H9 (cell line): ENCODE data around the gene TSPAN9. TPM values are rescaled to one million over a fixed set of nuclear protein-coding genes. Genes with fewer than 3 reads are reported as not detected.

ENCODE experiments used
- DNase-seq: peaks from one replicate; pipeline ENCODE4 v3.0.0-alpha.2; 2017
- H2AFZ ChIP-seq: one replicate; pipeline ENCODE4 v1.6.1; 2013; ENCODE audit warnings: mild to moderate bottlenecking, low read length, control low read depth, moderate library complexity
- H2AK5ac ChIP-seq: 2 replicates; pipeline ENCODE4 v1.6.1; 2013; ENCODE audit warnings: low read length, control low read depth, mixed read lengths; ENCODE audit not compliant: insufficient read length
- H2BK120ac ChIP-seq: one replicate; pipeline ENCODE4 v1.6.1; 2013; ENCODE audit warnings: low read depth, mild to moderate bottlenecking, low read length, control low read depth, inconsistent platforms; ENCODE audit not compliant: poor library complexity, severe bottlenecking
- H2BK12ac ChIP-seq: 2 replicates; pipeline ENCODE4 v1.6.1; 2013; ENCODE audit warnings: low read length, control low read depth, mixed read lengths, low read depth; ENCODE audit not compliant: insufficient read length
- H2BK15ac ChIP-seq: 2 replicates; pipeline ENCODE4 v1.6.1; 2013; ENCODE audit warnings: low read depth, low read length, control low read depth
- H2BK20ac ChIP-seq: one replicate; pipeline ENCODE4 v1.6.1; 2013; ENCODE audit warnings: low read depth, mild to moderate bottlenecking, low read length, control low read depth, inconsistent platforms; ENCODE audit not compliant: poor library complexity, severe bottlenecking
- H2BK5ac ChIP-seq: 2 replicates; pipeline ENCODE4 v1.6.1; 2013; ENCODE audit warnings: low read length, control low read depth, mixed read lengths; ENCODE audit not compliant: insufficient read length
- H3K14ac ChIP-seq: 2 replicates; pipeline ENCODE4 v1.6.1; 2013; ENCODE audit warnings: low read length, control low read depth; ENCODE audit not compliant: insufficient read depth
- H3K18ac ChIP-seq: 2 replicates; pipeline ENCODE4 v1.6.1; 2013; ENCODE audit warnings: low read depth, mild to moderate bottlenecking, mixed read lengths, low read length, control low read depth; ENCODE audit not compliant: insufficient read length
- H3K23ac ChIP-seq: 2 replicates; pipeline ENCODE4 v1.6.1; 2013; ENCODE audit warnings: low read length, control low read depth, mixed read lengths, low read depth; ENCODE audit not compliant: insufficient read length
- H3K23me2 ChIP-seq: 2 replicates; pipeline ENCODE4 v1.6.1; 2013; ENCODE audit warnings: low read depth, mild to moderate bottlenecking, mixed read lengths, low read length, control low read depth; ENCODE audit not compliant: insufficient read length, poor library complexity, severe bottlenecking
- H3K27ac ChIP-seq: 2 replicates; pipeline ENCODE4 v1.5.1; 2013; ENCODE audit warnings: low read length, control low read depth, mixed read lengths, low read depth; ENCODE audit not compliant: insufficient read length
- H3K27me3 ChIP-seq: 2 replicates; pipeline ENCODE4 v1.6.1; 2013; ENCODE audit warnings: low read length, control low read depth, inconsistent platforms; ENCODE audit not compliant: insufficient read depth
- H3K4ac ChIP-seq: 2 replicates; pipeline ENCODE4 v1.6.1; 2013; ENCODE audit warnings: low read depth, mild to moderate bottlenecking, control low read depth, inconsistent platforms, low read length, moderate library complexity
- H3K4me1 ChIP-seq: 2 replicates; pipeline ENCODE4 v1.6.1; 2013; ENCODE audit warnings: low read length, control low read depth, inconsistent platforms; ENCODE audit not compliant: insufficient read depth
- H3K4me2 ChIP-seq: 2 replicates; pipeline ENCODE4 v1.6.1; 2013; ENCODE audit warnings: low read length, control low read depth, mixed read lengths; ENCODE audit not compliant: insufficient read length, insufficient read depth
- H3K56ac ChIP-seq: 2 replicates; pipeline ENCODE4 v1.6.1; 2013; ENCODE audit warnings: low read depth, mild to moderate bottlenecking, mixed read lengths, low read length, control low read depth; ENCODE audit not compliant: insufficient read length
- H3K79me1 ChIP-seq: 2 replicates; pipeline ENCODE4 v1.6.1; 2013; ENCODE audit warnings: low read depth, mild to moderate bottlenecking, moderate library complexity, low read length, control low read depth, inconsistent platforms; ENCODE audit not compliant: insufficient read depth, poor library complexity, severe bottlenecking
- H3K79me2 ChIP-seq: 2 replicates; pipeline ENCODE4 v1.6.1; 2013; ENCODE audit warnings: low read length, control low read depth, inconsistent platforms; ENCODE audit not compliant: insufficient read depth
- H3K9ac ChIP-seq: 2 replicates; pipeline ENCODE4 v1.6.1; 2013; ENCODE audit warnings: low read length, control low read depth, mixed read lengths; ENCODE audit not compliant: insufficient read length; ENCODE audit errors: extremely low read depth
- H3K9me3 ChIP-seq: one replicate; pipeline ENCODE4 v1.6.1; 2013; ENCODE audit warnings: low read depth, low read length, inconsistent platforms; ENCODE audit not compliant: control insufficient read depth
- H3T11ph ChIP-seq: one replicate; pipeline ENCODE4 v1.6.1; 2013; ENCODE audit warnings: mild to moderate bottlenecking, low read length, control low read depth, inconsistent platforms
- H4K20me1 ChIP-seq: one replicate; pipeline ENCODE4 v1.6.1; 2013; ENCODE audit not compliant: control insufficient read depth, insufficient read length, insufficient read depth
- H4K5ac ChIP-seq: 2 replicates; pipeline ENCODE4 v1.6.1; 2013; ENCODE audit warnings: low read depth, mild to moderate bottlenecking, mixed read lengths, low read length, control low read depth; ENCODE audit not compliant: insufficient read length
- H4K8ac ChIP-seq: replicated peaks from 2 replicates; pipeline ENCODE4 v1.6.1; 2013; ENCODE audit warnings: low read length, control low read depth, mixed read lengths, low read depth; ENCODE audit not compliant: insufficient read length
- H4K91ac ChIP-seq: 2 replicates; pipeline ENCODE4 v1.6.1; 2013; ENCODE audit warnings: low read depth, mild to moderate bottlenecking, moderate library complexity, mixed read lengths, low read length, control low read depth; ENCODE audit not compliant: insufficient read length
- H3K27ac Mint-ChIP-seq, 3 experiments: 2 replicates in 2 of 3; 3 replicates in 1 of 3; pipeline ENCODE4 v1.8.0; 2020 to 2021; ENCODE audit warnings: mixed read lengths in 3 of 3, mild to moderate bottlenecking in 1 of 3, moderate library complexity in 1 of 3
- H3K27me3 Mint-ChIP-seq: 2 replicates; pipeline ENCODE4 v1.8.0; 2021; ENCODE audit warnings: low read depth, mild to moderate bottlenecking, moderate library complexity, mixed read lengths
- H3K36me3 Mint-ChIP-seq, 3 experiments: 2 replicates in 2 of 3; 3 replicates in 1 of 3; pipeline ENCODE4 v1.8.0; 2020 to 2021; ENCODE audit warnings: low read depth in 3 of 3, mixed read lengths in 3 of 3; ENCODE audit not compliant: insufficient read depth in 1 of 3
- H3K4me1 Mint-ChIP-seq, 2 experiments: 2 replicates each; pipeline ENCODE4 v1.8.0; 2020; ENCODE audit warnings: mixed read lengths in 2 of 2
- H3K4me3 Mint-ChIP-seq, 2 experiments: 2 replicates in 1 of 2; 3 replicates in 1 of 2; pipeline ENCODE4 v1.8.0; 2020 to 2021; ENCODE audit warnings: mild to moderate bottlenecking in 2 of 2, mixed read lengths in 2 of 2, moderate library complexity in 1 of 2
- H3K9me3 Mint-ChIP-seq, 2 experiments: 2 replicates in 1 of 2; 3 replicates in 1 of 2; pipeline ENCODE4 v1.8.0; 2020; ENCODE audit warnings: mild to moderate bottlenecking in 2 of 2, mixed read lengths in 2 of 2, moderate library complexity in 1 of 2
- WGBS: extraction: QIAGEN DNeasy Blood & Tissue Kit; methylation state at CpG from one replicate; pipeline ENCODE4 v1.1.7; 2013; ENCODE audit warnings: missing lambda C conversion rate, low lambda C conversion rate, mixed read lengths; ENCODE audit not compliant: insufficient read length; ENCODE audit errors: extremely low coverage; 5-methylcytosine and 5-hydroxymethylcytosine counted together
- total RNA-seq: library from RNA; stranded (reverse); gene quantifications from 2 replicates; pipeline ENCODE4 v1.2.1, GENCODE V29; 2021
- TF ChIP-seq, protein P1 (sequence below): fragments of 200-600 bp; sonication (generic); conservative IDR thresholded peaks from 3 replicates; pipeline ENCODE4 v1.8.0; 2021; ENCODE audit warnings: antibody characterized with exemption, mild to moderate bottlenecking

Gene TSPAN9
- total RNA-seq, 1 experiment from 2014 or later: 19.0 TPM

DNA sequence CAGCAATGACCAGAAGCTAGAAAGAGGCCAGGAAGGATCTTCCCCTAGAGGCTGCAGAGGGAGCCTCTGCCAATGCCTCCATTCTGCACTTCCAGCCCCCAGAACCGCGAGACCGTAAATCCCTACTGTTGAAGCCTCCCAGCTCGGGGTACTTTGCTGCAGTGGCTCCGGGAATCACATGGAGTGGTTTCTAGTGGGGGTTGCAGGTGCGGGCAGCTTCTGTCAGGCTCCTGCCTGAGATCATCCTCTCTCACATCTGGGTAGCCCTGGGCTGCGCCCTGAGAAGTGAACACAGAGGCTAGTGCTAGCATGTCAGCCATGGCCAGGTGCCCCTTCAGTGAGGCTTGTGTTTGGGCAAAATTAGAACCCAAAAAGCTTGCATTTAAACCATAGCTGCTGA lies 67.3 kb downstream of the TSPAN9 start:
- no peak overlapping the region for H2AFZ ChIP-seq
- no peak overlapping the region for H2AK5ac ChIP-seq
- Mint-ChIP-seq H3K4me1 (peaks cover 18 to 27% of the 10 kb centered on the region in 2 experiments), H3K27me3 (no peaks in the 10 kb centered on the region; the same call in 1 of the 2 replicates), H3K27ac (no peak overlapping the region), H3K4me3 (no peak overlapping the region), H3K9me3 (peaks cover 3 to 5% of the 10 kb centered on the region in 2 experiments), H3K36me3 (peaks cover 0 to 4% (median 2%) of the 10 kb centered on the region in 3 experiments; a peak in 3 of 7 replicates)
- no peaks in the 10 kb centered on the region for H3K79me1 ChIP-seq
- H3T11ph ChIP-seq: no peak overlapping the region
- no CpG with 5 or more reads among the region's 7 CpGs for WGBS
- no peak overlapping the region for H3K14ac ChIP-seq
- no peak overlapping the region for H4K5ac ChIP-seq
- no peak overlapping the region for H3K27ac ChIP-seq
- H3K4ac ChIP-seq: no peak overlapping the region
- no peak overlapping the region for H4K8ac ChIP-seq
- DNase-seq: no peak
- no peak overlapping the region for H3K18ac ChIP-seq
- H3K9me3 ChIP-seq: no peaks in the 10 kb centered on the region
- H2BK12ac ChIP-seq: no peak overlapping the region
- TF ChIP-seq, protein P1, sequence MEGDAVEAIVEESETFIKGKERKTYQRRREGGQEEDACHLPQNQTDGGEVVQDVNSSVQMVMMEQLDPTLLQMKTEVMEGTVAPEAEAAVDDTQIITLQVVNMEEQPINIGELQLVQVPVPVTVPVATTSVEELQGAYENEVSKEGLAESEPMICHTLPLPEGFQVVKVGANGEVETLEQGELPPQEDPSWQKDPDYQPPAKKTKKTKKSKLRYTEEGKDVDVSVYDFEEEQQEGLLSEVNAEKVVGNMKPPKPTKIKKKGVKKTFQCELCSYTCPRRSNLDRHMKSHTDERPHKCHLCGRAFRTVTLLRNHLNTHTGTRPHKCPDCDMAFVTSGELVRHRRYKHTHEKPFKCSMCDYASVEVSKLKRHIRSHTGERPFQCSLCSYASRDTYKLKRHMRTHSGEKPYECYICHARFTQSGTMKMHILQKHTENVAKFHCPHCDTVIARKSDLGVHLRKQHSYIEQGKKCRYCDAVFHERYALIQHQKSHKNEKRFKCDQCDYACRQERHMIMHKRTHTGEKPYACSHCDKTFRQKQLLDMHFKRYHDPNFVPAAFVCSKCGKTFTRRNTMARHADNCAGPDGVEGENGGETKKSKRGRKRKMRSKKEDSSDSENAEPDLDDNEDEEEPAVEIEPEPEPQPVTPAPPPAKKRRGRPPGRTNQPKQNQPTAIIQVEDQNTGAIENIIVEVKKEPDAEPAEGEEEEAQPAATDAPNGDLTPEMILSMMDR: no peak
- H3K23ac ChIP-seq: no peak overlapping the region
- H2BK20ac ChIP-seq: no peak overlapping the region
- no peak overlapping the region for H2BK5ac ChIP-seq
- no peaks in the 10 kb centered on the region for H3K79me2 ChIP-seq
- no peaks in the 10 kb centered on the region for H3K27me3 ChIP-seq
- no peak overlapping the region for H2BK120ac ChIP-seq
- H3K4me2 ChIP-seq: no peak overlapping the region
- no peaks in the 10 kb centered on the region for H3K23me2 ChIP-seq
- no peak overlapping the region for H3K56ac ChIP-seq
- H2BK15ac ChIP-seq: no peak overlapping the region
- no peak overlapping the region for H3K9ac ChIP-seq
- no peak overlapping the region for H4K91ac ChIP-seq
- no peaks in the 10 kb centered on the region; the same call in 1 of the 2 replicates for H3K4me1 ChIP-seq
- peaks cover 5% of the 10 kb centered on the region for H4K20me1 ChIP-seq
